Activated T-helper 9 cell treated with anti-CD3 and anti-CD28 coated beads, Interleukin-2, amount 50 U/mL, for 16 hours (primary cell): ENCODE data around the gene FAM3B.

Experiments used
- DNase-seq: peaks from one replicate; pipeline ENCODE4 v3.0.0-alpha.2; 2020; ENCODE audit warnings: low read depth

The FAM3B gene

GRCh38 chr21:41319273-41319672, 2.7 kb downstream of the FAM3B start:
- DNase-seq: no peak

- DNase-seq: no peak
These were observed 4.8 kb downstream of the FAM3B start for GRCh38 chr21:41321211-41321907.

DNA sequence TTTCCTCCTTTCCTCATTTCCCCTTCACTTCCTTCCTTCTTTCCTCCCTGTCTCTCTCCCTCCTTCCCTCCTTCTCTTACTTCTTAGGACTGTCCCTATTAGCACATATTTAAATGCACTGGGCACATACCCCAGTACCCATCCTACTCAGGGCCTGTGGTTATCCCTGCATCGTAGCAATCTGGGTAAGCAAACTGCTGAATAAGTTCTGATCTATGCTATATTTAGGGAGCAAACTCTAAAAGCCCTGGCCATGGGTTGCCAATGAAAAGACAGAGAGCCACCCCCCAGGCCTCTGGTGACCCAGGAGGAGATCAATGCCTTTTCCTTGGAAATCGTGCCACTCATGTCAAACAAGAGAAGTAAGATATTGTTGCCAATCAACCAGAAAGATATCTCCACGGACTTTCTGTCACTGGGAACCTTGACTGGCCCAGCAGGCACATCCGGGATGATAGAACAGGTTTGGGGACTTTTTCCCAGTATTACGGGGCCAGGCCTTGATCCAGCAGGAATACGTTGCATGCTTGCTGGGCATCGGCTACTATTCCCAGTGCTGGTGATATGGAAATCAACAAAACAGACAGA, 5.4 kb downstream of the FAM3B start:
- no peak for DNase-seq

DNA sequence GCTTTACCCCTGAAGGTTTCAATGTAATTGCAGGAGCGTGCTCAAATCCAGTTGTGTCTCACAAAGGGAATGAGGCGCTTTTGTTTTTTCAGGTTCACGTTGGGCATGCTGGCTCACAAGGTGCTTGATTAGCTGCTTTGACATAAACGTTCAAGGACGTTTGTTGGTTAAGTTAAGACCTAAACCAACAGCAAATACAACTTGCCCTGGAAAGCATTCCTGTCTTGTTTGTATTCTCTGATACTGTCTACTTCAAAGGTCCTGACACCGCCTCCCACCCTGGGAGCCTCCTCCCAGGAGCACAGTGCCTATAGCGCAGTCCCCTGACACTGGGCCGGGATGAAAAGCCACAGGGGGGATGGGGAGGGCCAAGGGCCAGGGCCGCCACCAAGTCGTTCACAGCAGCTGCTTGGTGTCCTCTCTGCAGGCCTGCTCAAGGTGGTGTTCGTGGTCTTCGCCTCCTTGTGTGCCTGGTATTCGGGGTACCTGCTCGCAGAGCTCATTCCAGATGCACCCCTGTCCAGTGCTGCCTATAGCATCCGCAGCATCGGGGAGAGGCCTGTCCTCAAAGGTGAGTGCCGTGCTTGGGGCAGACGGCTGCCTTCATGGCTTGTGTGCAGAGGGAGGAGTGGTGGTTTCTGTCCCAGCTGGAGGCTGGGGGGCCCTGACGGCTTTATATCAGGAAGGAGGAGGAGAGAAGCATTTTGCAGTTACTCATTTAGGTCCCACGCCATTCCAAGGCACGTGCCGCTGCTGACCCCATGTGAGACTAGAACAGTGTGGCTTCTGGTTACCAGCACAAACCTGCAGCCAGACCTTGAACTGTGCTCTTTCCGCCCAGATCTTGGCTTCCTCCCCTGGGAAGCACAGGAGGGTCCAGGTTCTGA, 6.1 kb downstream of the FAM3B start:
- DNase-seq: no peak

DNA sequence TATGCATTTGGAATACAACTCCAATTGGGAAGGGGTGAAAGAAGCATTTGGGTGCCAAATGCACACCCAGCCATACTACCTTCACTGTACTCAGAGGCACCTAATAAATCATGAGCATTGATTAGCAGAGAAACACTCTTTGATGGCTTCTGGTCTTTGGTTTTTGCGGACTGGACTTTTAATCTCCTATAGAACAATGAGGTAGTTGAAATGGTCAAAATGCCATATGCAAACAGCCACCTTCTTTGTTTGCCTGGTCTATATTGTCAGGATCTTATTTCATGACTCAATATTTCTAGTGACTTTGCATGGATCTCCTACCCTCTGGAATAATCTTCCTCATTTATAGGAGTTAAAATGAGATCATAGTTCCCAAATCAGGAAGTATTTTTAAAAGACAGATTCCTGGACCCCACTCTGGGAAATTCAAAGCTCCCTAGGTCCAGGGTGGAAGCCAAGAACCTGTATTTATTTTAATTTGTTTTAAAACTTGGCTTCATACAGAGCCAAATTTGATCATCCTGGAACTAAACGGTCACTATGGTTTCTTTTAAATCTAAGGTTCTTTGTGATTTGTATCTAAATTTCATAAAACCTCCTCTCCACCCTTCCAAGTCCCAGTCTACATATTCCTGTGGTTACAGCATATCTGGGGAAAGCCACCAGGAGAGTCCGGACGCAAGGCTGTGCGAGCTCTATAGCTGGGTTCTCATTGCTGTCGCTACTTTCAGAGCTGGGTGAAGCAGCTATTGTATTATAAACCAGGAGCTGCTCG, 8.7 kb downstream of the FAM3B start:
- DNase-seq: no peak

DNA sequence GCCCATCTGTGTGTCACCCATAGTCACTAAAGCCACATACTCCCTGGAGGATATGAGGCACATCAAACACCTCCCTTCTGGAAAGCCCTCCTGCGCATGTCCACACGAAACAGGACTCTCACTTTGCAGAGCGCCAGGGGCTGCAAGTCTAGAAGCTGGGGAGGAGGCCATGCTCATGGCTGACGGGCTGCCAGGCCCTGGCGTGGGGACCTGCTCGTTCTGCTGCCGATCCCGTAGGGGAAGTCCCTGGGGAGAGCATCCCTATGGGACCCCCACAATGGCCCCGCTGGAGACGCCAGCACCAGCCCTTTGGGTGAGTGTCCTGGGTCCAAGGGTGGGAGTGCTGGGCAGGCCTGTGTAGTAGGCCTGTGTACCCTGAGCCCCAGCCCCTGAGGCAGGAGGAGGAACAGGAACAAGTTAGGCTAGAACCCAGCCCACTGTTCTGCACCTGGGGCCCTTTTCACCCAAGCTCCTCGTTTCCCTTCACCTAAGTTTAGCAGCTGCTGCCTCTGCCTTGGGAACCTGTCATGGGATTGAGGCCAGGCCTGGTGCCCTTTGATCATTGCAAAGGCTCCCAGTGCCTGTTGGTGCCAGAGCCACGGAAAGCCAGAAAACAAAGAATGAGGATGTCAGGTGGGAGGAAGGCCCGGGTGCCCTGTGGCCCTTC, 9.9 kb downstream of the FAM3B start:
- DNase-seq: no peak

- no peak for DNase-seq
These were observed 11.2 kb downstream of the FAM3B start for GRCh38 chr21:41327753-41328152.

- no peak for DNase-seq
These were observed 12.3 kb downstream of the FAM3B start for GRCh38 chr21:41328660-41329607.

DNA sequence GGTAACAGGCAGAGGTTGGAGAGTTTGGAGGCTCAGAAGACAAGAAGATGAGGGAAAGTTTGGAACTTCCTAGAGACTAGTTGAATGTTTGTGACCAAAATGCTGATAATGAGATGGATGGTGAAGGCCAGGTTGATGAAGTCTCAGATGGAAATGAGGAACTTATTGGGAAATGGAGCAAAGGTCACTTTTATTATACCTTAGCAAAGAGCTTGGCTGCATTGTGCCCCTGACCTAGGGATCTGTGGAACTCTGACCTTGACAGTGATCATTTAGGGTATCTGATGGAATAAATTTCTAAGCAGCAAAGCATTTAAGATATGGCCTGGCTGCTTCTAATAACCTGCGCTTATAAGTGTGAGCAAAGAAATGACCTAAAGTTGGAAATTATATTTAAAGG, 17.2 kb downstream of the FAM3B start:
- DNase-seq: no peak

DNA sequence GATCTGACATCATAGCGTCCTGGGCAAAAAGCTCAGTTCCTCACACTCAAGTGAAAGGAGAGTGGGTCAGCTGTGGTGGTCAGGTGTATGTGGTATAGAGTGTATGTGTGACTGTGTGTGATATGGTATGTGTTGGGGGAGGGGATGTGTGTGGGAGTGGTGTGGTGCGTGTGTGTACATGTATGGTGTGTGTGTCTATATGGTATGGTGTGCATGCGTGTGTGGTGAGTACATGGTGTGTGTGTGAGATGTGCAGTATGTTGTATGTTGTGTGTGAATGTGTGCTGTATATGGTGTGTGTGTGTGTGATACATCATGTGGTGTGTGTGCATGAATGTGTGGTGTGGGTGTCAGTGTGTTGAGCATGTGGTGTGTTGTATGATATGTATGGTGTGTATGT, 20.9 kb downstream of the FAM3B start:
- DNase-seq: no peak

DNA sequence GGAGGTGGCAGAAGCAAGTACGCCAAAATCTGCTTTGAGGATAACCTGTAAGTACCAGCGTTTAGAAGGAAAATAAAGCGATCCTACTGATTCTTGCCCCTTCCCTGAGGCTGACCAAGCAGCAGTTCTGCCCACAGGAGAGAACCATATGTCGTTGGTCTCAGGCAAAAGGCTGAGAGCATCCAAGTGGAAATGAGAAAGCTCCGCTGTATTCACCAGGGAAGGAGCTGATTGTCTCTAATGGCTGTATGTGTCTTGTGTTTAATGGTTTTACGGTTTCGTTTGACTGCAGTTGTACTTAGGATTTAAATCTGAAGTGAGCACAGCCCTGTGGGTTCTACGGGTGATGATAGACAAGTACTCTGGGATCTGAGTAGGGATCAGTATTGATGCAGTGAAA, 21.9 kb downstream of the FAM3B start:
- no peak for DNase-seq

GRCh38 chr21:41342035-41342434, 25.4 kb downstream of the FAM3B start:
- no peak for DNase-seq

DNA sequence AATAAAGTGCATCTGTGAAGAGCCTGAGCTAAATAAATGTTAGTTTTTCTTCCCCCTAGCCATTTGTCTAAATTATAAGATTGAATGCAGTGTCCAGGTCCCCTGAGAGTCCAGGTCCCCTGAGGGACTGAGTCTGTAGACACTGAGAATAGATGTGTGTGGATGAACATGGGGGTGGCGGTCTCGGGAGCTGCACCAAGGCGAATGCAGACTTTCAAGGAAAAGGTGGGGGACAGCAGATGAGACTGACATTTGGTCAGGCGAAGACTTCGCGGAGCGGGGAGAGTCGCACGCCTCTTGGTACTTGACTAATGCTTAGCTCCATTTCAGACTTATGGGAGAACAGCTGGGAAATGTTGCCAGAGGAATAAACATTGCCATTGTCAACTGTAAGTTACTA, 27.5 kb downstream of the FAM3B start:
- DNase-seq: no peak

GRCh38 chr21:41345356-41345755, 28.8 kb downstream of the FAM3B start:
- DNase-seq: no peak

- no peak for DNase-seq
These were observed 29.5 kb downstream of the FAM3B start for GRCh38 chr21:41345934-41346685.

- no peak for DNase-seq
These were observed 30.2 kb downstream of the FAM3B start for GRCh38 chr21:41346758-41347157.

GRCh38 chr21:41348434-41348833, 31.8 kb downstream of the FAM3B start:
- no peak for DNase-seq

- no peak for DNase-seq
These were observed 32.5 kb downstream of the FAM3B start for GRCh38 chr21:41349126-41349525.

DNA sequence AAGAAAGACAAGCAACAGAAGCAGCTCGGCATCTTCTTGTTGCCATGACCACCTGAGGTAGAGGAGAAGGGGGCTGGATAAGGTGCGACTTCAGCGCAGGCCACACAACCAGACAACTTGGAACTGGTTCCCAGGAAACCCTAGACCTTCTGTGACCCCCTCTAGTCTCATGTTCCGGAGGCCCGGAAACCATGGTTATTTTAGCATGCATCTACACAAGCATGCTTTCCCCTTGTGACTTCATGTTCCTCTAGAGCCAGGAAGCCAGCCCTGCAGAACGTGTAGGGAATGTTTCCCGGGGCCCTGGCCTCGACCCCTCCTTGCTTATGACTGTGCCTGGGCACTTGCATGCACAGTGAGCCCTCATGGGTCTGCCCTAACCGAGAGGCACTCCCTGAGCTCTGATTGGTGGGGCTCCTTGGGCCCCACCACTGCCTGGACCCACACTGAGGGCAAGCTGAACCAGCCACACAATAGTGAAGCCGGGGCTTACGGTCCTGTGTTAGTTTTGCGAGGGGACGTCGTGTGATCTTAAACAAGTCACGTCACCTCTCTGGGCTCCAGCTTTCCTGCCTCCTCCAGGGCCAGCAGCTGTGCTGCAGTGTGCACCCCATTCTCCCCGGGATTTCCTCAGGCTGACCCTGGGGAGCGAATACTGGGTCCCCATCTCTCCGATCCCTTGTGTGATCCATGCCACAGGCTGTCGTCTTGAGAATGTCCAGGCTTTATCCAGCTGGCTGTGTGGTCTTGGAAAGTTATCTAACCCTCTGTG, 33.2 kb downstream of the FAM3B start:
- no peak for DNase-seq
